ENCODE data around the gene SMG6. TPM values are rescaled to one million over a fixed set of nuclear protein-coding genes. Genes with fewer than 3 reads are reported as not detected.
A peak's percentile ranks its signal among the peaks of the same experiment; 100 is the strongest.

SMG6 gene
- total RNA-seq, 2 donors from 2014 or later, result 18.3 to 23.6 TPM

GRCh38 chr17:2289878-2290478 is 13.6 kb downstream of the SMG6 start:
- Histone ChIP-seq H3K9me3 (no peaks in the 10 kb centered on the region), H3K9ac (ENCODE audit: low read depth in 2 of 2, low read length in 2 of 2) (no peak overlapping the region), H3K27me3 (no peaks in the 10 kb centered on the region), H3K4me1 (no peaks in the 10 kb centered on the region), H3K4me3 (no peak overlapping the region), H3K27ac (no peak overlapping the region), H3K36me3 (no peaks in the 10 kb centered on the region)
- TF ChIP-seq, protein P1, sequence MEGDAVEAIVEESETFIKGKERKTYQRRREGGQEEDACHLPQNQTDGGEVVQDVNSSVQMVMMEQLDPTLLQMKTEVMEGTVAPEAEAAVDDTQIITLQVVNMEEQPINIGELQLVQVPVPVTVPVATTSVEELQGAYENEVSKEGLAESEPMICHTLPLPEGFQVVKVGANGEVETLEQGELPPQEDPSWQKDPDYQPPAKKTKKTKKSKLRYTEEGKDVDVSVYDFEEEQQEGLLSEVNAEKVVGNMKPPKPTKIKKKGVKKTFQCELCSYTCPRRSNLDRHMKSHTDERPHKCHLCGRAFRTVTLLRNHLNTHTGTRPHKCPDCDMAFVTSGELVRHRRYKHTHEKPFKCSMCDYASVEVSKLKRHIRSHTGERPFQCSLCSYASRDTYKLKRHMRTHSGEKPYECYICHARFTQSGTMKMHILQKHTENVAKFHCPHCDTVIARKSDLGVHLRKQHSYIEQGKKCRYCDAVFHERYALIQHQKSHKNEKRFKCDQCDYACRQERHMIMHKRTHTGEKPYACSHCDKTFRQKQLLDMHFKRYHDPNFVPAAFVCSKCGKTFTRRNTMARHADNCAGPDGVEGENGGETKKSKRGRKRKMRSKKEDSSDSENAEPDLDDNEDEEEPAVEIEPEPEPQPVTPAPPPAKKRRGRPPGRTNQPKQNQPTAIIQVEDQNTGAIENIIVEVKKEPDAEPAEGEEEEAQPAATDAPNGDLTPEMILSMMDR (IDR thresholded peaks at IDR 0.05), result no peak
- no peak for DNase-seq
- intact Hi-C loops (cut with DNase I), result no loop called here

DNA sequence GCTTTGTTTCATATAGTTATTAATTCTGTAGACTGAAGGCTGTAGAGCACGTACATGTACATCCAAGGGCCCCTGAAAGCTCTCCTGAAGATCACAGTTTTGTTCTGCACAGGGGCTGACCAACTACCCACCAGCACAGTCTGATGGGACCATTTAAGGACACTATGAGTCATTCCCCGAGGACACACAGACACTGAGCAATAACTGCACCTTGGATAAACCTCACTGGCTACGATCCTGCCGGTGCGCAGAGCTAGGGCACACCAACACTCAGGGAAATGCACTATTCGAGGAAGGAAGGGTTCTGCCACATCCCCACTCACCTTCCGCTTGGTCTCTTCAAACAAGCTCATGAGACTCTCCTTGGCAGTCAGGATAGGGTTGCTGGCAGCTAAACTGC is 20.3 kb downstream of the SMG6 start:
- intact Hi-C loops (cut with DNase I), result no loop called here
- H3K4me3 ChIP-seq, result no peak overlapping the region
- DNase-seq, result no peak
- H3K9me3 ChIP-seq, result no peaks in the 10 kb centered on the region
- no peaks in the 10 kb centered on the region for H3K27me3 ChIP-seq
- no peak overlapping the region for H3K27ac ChIP-seq
- no peak overlapping the region for H3K9ac ChIP-seq (ENCODE audit: low read depth in 2 of 2, low read length in 2 of 2)
- TF ChIP-seq, protein P1 (IDR thresholded peaks at IDR 0.05), result no peak
- H3K36me3 ChIP-seq, result no peaks in the 10 kb centered on the region
- H3K4me1 ChIP-seq, result no peaks in the 10 kb centered on the region

GRCh38 chr17:2282297-2282873 is 21.2 kb downstream of the SMG6 start:
- H3K4me3 ChIP-seq, result no peak overlapping the region
- intact Hi-C loops (cut with DNase I), result no loop called here
- TF ChIP-seq, protein P1 (IDR thresholded peaks at IDR 0.05), result peak; percentile 61
- DNase-seq, result no peak
- H3K9ac ChIP-seq (ENCODE audit: low read depth in 2 of 2, low read length in 2 of 2), result no peak overlapping the region
- H3K27ac ChIP-seq, result no peak overlapping the region
- H3K27me3 ChIP-seq, result no peaks in the 10 kb centered on the region
- H3K4me1 ChIP-seq, result no peaks in the 10 kb centered on the region
- H3K36me3 ChIP-seq, result no peaks in the 10 kb centered on the region
- no peaks in the 10 kb centered on the region for H3K9me3 ChIP-seq

- Histone ChIP-seq H3K9ac (ENCODE audit: low read depth in 2 of 2, low read length in 2 of 2) (no peak overlapping the region), H3K36me3 (no peaks in the 10 kb centered on the region), H3K4me3 (no peak overlapping the region), H3K4me1 (no peaks in the 10 kb centered on the region), H3K27ac (no peak overlapping the region), H3K9me3 (no peaks in the 10 kb centered on the region), H3K27me3 (no peaks in the 10 kb centered on the region)
- DNase-seq, result no peak
- TF ChIP-seq, protein P1 (IDR thresholded peaks at IDR 0.05), result no peak
- intact Hi-C loops (cut with DNase I), result loop anchor here (10.0 kb wide), 1 partner anchor 225 kb away; the partner anchor contains the start of gene HIC1
Observed at GRCh38 chr17:2279707-2280106, 23.9 kb downstream of the SMG6 start.

DNA sequence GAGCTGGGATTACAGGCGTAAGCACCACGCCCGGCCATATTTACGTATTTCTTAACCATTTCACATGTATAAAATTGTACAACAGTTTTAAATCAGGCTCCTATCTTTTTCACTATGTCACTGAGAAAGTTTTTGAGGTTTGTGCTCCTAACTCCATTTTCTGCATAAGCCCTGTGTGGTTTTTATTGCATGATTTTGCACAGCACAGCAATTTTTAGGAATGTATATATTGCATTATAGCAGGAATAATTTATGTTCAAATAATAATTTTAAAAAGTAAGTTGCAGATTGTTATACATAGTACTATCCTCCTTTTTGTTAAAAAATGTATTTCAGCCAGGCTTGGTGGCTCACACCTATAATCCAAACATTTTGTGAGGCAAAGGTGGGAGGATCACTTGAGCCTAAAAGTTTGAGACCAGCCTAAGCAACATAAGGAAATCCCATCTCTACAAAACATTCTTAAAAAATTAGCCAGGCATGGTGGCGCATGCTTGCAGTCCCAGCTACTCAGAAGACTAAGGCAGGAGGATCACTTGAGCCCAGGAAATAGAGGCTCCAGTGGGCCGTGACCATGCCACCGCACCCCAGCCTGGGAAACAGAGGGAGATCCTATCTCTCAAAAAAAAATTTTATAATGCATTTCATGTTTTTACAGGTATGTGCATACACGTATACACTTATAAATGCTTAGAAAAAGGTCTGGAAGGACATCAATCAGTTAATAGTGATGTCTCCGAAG is 26.0 kb downstream of the SMG6 start:
- intact Hi-C loops (cut with DNase I), result loop anchor here (10.0 kb wide), 1 partner anchor 223 kb away; the partner anchor contains the start of gene HIC1
- Histone ChIP-seq H3K36me3 (no peaks in the 10 kb centered on the region), H3K4me3 (no peak overlapping the region), H3K27ac (no peak overlapping the region), H3K27me3 (no peaks in the 10 kb centered on the region), H3K4me1 (no peaks in the 10 kb centered on the region), H3K9me3 (no peaks in the 10 kb centered on the region), H3K9ac (ENCODE audit: low read depth in 2 of 2, low read length in 2 of 2) (no peak overlapping the region)
- TF ChIP-seq, protein P1 (IDR thresholded peaks at IDR 0.05), result no peak
- DNase-seq, result no peak
